NCI-H446 treated with DMSO at 0.1 percent for 48 hours (cell line): ENCODE data around the gene TSHZ2.

Experiments
- DNase-seq: peaks from one replicate; lab custom pipeline; 2025; lab: John Stamatoyannopoulos, UW

TSHZ2 gene, protein sequence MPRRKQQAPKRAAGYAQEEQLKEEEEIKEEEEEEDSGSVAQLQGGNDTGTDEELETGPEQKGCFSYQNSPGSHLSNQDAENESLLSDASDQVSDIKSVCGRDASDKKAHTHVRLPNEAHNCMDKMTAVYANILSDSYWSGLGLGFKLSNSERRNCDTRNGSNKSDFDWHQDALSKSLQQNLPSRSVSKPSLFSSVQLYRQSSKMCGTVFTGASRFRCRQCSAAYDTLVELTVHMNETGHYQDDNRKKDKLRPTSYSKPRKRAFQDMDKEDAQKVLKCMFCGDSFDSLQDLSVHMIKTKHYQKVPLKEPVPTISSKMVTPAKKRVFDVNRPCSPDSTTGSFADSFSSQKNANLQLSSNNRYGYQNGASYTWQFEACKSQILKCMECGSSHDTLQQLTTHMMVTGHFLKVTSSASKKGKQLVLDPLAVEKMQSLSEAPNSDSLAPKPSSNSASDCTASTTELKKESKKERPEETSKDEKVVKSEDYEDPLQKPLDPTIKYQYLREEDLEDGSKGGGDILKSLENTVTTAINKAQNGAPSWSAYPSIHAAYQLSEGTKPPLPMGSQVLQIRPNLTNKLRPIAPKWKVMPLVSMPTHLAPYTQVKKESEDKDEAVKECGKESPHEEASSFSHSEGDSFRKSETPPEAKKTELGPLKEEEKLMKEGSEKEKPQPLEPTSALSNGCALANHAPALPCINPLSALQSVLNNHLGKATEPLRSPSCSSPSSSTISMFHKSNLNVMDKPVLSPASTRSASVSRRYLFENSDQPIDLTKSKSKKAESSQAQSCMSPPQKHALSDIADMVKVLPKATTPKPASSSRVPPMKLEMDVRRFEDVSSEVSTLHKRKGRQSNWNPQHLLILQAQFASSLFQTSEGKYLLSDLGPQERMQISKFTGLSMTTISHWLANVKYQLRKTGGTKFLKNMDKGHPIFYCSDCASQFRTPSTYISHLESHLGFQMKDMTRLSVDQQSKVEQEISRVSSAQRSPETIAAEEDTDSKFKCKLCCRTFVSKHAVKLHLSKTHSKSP (N-terminal part only)

DNA sequence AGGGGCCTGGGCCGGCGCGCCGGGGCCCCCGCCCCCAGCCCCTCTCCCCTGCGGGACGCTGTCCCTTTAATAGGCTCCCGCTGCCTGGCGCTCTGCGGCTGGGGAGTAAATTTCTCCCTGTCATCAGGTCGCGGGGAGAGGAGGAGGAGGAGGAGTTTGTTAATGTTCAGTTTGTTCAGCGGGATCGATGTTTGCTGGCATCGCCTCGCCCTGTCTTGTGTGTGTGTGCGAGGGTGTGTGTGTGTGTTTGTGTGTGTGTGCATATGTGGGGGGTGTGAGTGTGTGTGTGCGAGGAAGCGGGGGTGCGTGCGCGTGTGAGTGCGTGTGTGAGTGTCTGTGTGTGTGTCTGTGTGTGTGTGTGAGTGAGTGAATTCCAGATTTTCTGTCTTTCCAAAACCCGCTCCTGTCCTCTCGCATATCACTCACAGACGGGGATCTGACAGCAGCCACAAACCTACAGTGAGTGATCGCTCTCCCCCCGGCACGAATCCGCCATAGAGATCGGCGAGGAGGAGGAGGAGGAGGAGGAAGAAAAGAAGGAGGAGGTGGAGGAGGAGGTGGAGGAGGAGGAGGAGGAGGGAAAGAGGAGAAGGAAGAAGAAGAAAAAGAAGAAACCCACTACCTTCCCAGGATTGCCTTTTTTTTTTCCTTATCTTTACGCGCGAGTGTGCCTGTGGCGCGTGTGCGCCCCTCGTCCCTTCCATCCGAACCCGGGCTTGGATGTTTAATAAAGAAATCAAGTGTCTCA lies at the start of gene TSHZ2:
Gene TSHZ2, plus strand, starts transcription at position 169 of the 748 bp plus-strand sequence. CDS start 936 bp downstream, outside the sequence.
- DNase-seq: peak; percentile 66

DNA sequence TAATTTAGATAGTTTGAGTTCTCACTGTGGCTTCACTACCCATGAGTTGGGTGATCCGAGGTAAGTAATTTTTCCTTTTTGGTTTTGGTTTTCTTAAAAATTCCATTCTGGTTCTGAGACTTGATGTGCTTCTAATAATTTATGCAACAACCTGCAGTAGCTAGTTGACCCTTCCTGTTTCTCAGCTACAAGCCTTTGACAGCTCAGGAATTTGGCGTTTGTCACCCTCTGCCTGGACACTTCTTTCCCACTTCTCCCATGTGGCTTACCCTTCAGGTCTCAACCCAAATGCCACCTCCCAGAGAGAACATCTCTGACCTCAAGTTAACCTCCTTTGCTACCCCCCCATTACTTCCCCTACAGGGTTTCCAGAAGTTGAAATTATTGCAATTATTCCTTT lies 49.7 kb upstream of the TSHZ2 start:
- DNase-seq: no peak

DNA sequence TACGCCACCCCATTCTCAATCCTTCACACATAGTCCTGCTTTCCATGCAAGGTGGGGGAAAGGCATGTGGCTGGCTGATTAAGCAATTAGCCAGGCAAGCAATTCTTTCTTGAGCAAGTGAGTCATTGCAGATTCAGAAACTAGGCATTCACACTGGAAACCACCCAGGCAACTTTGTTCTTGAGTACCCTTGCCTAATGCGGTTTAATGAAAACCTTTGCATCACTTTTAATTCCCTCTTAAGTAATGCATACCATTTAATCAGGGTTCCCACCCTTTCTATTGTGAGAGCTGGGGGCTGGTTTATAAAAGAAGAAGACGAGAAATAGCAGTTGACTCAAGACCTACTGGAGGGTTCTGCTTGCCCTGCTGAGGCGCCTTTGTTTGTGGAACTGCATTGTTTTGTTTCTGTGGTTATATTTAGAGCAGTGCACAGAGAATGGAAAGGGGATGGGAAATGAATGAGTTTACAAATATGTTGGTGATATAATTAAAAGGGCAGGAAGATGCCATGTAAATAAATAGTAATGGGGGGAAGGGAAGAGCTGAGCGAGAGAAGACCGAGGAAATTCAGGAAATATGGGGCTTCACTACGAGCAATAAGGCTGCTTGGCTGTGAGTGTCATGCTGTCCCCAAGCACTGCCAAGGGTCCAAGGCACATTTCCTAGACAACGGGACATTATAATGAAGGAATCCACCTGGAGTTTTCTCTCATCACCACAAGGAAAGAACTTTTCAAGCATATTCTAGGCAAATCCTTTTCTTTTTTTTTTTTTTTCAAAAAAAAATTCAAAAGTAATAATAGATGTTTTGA lies 48.8 kb upstream of the TSHZ2 start:
- DNase-seq: no peak

DNA sequence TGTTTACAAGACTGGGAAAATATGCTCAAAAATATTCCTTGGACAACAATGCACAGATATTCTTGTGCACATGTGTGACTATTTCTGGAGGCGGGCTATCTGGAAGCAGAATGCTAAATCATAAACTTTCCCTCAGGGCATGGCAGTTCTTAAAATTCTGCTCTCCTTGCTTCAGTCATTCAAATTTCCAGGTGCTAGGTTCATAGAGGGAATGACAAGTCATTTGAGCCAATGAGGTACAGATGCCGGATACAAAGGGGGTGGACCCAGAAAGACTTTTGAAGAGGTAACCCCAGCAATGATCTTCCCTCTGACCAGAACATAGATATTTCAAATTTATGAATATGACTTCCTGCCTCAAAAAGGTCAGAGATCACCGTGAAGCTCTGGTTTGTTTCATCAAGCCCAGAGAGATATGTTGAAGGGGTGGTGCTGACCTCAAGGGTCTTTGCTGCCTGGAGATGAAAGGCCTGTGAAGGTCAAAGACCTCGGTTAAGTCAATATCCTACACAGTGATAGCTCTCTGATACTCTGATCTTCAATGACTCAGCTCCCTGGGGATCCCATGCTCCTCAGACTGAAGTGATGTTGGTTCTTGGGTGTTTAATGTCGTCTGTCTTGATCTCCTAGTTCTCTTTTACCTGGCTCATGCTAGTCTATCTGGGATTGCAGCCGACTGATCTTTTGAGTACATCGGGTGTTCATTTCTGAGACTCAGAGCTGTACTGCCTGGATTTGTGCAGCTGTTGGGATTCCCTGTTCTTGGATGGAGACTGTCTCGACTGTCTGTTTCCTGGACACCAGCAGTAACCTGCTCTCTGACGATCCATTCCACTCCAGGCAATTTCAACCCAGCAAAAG lies 47.5 kb upstream of the TSHZ2 start:
- DNase-seq: no peak

DNA sequence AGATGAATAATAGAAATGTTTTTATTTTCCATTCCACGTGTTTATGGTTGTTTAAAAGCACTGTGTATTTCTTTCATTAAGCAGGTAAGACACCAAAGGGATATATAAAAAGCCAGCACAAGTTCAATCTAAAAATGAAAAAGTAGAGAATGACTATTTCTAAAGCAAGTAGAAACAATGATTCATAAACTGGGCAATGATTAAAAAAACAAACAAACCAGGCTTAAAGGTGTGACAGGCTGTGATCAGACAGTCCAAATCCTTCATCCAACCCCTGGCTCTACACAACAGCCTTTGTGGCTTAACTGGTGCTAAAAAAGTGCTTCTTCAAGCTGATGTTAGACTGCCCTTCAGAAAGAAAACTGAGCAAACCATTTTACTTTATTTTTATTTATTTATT lies 45.7 kb upstream of the TSHZ2 start:
- no peak for DNase-seq

DNA sequence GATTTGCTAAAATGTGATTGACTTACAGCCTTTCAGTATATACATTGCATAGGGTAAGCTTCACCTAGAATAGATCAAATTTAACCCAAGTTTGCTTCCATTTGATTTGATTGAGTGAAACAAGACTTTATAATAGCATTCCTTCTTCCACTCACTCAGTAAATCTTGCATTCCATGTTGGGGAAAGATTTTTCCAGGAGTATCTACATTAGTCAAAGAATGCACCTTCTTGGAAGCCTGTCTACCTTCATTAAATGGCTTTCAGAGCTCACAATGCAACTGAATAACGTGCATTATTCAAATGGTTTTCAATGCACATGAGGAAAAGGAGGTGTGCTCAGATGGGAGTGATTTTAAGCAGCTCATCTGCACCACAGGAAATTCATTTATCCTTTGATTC lies 38.3 kb upstream of the TSHZ2 start:
- no peak for DNase-seq

DNA sequence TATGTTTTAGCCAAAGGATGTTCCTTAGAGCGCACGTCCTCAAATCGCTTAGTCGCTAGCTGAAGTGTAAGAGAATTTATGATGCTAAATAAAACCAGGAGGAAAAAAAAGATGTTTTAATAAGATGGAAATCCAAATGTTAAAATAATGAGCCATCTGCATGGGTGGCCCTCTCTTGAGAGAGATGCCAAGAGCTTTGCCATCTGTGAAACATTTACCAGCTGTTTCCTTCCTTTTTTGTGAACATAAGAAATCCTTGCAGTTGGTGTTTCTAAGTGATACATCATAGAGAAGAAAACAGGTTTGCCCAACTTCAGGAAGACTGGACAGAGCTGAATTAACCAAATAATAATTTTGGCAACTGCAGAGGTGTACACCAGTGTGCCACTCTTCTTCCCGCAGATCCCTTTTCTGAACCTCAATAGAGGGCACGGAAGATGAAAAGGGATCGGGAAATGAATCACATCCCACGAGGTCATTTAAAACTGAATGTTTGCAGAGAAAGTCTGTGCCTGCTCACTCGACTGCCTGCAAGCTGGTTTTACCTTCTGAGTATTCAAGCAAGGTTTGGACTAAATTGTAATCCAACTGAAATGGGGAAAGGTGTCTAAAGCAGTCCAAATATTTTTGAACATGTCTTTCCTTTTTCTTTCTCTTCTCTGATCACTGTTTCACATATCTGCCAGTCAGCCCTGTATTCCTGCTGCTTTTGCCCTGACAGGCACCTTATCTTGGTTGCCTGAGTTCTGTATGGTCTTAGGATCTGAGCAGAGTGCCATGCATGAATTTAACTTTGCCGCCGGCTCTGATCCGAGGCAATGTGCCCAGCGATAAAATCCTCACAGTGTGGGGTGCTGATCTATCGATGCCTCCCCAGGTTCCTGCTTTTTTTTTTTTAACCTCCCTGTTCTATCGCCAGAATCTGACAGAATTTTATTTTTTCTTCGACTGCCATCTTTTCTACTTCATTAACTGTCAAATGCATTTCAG lies 35.5 kb upstream of the TSHZ2 start:
- peak; percentile 81 for DNase-seq

DNA sequence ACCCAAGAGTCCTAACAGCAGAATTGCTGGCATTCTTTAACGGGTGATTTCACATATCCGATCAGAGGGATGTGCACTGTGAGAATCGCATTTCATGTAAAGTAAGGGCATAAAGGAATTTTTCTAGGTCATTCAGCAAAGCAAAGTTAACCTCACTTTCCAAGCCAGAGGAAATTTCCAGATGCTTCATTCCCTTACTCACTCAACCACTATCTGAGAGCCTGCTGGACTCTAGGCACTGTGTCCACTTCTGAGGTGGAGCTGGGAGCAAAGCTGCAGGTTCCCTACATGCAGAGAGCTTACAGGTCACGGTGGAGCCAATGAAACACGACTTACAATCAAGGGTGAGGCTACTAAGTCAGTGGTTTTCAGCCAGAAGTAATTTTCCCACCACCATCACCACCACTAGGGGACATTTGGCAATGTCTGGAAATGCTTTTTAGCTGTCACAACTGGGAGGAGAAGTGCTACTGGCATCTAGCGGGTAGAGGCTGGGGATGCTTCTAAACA lies 34.5 kb upstream of the TSHZ2 start:
- DNase-seq: no peak

DNA sequence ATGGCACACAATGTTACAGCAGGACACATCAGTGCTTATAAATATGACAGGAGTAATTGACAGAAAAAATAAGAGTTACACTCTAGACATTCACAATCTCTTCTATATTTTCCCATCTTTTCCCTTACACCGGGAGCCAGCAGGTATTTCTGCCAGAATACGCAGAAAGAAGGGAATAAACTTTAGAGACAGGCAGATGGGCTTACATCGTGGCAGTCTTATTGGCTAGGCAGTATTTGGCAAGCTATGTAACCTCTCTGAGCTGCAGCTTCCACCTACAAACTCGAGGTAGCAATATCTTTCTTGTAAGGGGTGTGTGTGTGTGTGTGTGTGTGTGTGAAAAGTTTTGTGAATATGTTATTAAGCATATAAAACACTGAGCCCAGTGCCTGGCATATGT lies 33.0 kb upstream of the TSHZ2 start:
- DNase-seq: no peak

DNA sequence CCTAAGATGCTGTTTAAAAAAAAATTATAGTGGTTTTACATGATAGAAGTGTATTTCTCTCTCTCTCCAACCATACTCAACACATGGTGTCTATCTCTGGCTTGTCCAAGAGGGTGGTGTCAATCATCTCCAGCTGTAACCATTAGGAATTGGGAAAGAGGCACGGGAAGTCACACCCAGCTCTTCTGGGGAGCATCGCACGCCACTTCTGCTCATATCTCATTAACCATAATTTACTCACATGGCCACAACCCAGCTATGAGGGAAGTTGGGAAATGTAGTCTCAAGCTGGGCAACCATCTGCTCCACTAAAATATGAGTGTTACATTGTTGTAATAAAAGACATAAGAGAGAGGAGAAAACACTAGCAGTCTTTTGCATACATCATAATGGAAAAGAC lies 30.4 kb upstream of the TSHZ2 start:
- peak; percentile 88 for DNase-seq

DNA sequence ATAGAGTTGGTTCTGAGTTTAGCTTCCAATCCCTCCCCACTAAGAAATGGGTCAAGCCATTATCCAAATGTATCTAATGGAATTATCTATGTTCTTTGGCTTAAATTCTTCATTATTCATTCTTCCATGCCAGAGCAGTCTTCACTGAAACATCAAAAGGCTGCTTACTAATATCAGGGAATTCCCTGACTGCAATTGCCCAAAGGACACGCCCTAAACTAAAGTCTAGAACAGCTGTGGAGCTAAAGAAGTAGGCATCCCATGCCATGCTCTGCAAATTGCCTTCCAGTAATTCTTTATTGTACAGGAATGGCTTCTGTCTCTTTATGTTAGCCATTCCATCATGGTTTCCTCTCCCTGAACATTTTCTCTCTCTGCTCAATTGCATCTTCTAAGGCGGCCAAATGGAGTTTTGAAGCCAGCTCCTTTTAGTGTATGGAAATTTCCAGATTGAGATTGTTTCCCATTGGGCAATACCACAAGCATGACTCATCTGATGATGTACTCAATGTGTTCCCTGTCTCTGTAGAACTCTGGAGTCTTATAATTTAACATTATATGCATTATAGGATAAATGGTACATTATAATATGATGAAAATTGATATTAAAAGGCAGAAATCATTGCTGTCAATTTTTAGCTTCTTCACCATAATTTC lies 28.8 kb upstream of the TSHZ2 start:
- DNase-seq: no peak

DNA sequence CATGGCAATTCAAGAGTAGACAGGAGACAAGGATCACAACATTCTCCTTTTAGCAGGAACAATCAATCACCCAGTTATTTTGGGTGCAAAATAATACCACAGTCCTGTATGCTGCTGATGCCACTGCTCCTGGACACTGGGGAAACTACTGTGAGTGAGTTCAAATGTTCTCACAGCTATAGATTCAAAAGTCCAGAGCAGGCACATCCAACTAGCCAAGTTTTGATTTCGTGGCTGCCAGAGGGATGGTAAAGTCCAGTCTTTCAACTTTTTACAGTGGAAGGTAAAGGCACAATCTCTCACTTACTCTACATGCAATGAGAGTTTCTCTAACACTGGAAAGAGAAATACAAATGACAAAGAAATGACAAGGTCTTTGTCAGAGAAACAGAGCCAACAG lies 26.9 kb upstream of the TSHZ2 start:
- DNase-seq: no peak

DNA sequence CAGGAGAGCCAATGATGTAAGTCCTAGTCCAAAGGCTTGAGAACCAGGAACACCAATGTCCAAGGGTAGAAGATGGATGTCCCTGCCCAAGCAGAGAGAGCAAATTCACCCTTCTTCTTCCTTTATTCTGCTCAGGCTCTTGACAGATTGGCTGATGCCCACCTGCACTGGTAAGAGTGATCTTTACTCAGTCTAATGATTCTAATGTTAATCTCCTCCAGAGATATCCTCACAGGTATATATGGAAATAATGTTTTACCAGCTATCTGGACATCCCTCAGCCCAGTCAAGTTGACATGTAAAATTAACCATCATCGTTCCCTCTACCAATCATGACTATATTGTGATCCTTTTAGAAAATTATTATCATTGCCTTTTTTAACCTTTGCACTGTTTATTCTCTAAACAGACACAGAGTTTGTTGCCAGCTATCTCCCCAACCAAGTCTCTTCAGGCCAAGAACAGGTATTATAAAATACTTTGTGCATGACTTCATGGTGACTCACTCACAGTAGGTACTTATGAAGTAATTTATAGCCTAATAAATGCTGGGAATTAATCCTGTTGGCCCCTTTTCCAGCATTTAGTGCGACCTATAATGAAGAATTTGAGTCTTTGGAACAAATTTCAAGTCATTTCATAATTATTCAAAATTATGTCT lies 26.2 kb upstream of the TSHZ2 start:
- no peak for DNase-seq

DNA sequence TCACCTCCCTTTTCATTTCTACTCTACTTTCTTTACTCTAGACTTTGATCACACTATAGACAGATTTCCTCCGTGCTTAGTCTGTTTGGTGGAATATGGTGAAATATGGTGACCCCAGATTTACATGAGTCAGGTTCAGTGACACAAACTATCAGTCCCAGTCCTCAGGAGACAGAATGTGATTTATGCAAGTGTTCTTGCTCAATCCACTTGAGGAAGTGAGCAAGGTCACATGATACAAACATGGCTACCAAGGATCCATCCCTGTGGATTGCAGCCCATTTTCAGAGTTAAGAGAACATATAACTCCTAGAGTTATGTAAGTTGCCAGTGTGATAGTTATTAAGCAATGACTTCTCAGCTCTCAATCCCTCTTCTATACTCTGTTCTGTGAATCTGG lies 23.7 kb upstream of the TSHZ2 start:
- DNase-seq: no peak

DNA sequence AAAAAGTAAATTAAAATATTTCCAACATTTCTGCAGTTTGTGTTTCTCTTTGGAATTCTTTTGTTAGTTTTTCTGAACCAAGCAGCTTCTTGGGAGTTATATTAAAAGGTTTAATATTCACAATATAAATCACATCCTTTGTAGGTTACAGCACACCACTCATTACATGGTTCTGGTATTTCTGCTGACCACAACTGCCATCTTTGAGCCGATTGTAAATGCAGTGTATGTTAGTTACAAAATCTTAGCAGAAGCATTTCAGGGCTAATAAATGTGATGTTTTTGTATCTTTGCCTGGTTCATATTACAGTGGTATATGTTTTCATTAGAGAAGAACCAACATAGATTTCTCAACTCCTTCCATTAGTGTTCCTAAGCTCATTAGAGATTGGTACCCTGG lies 19.1 kb upstream of the TSHZ2 start:
- no peak for DNase-seq

DNA sequence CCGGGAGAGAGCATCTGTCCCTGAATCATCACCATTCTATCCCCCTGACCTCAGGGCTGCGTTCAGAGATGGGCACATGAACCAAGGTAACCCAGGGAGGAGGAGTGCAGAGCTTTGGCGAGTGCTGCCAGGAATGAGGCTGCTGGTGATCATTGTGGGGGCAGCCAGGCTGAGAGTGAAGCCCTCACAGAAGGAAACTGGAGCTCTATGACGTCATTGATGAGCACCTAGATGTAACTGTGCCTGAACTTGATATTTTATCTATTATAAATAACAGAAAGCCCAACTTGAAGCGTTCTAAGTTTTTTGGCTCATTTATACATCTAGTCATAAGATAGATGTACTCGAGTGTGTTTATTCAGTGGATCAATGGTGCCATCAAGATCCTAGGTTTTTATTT lies 17.3 kb upstream of the TSHZ2 start:
- no peak for DNase-seq

DNA sequence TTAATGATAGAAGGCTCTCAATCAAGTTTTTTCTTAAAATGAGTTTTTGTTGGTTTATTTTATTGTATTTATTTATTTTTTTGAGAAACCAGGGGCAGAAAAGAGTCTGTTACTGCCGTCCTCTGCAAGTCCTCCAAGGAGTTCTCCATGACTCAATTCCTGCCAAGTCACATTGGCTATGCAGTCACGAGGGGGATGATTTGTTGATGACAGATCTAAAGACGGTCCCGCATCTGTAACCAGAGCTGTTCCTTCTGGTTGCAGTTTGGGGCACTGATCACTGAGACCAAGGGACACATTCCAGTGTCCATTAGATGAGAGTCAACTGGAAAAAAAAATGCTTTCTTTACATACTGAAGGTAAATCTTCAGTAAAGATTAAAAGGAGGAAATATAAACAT lies 13.9 kb upstream of the TSHZ2 start:
- no peak for DNase-seq

DNA sequence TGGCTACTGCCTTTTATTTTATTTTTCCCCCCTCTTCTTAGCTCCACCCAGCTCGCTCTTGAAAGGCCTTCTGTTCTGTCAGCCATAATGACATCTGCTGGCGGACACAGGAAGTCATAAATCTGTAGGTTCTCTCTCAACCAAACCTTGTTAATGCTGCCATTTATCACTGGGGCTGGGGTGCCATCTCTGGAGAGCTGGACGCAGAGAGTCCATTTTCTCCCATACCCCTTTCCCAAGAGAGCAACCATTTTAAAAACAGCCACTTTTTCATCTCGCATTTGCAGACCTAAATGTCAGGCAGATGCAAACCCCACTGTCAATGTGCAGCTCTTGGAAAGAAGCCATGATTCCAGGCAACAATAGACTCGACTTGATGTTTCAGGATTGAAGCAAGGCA lies 13.0 kb upstream of the TSHZ2 start:
- peak; percentile 72 for DNase-seq
